ENCODE data around the gene PRRC2A. TPM values are rescaled to one million over a fixed set of nuclear protein-coding genes. Genes with fewer than 3 reads are reported as not detected.

The PRRC2A gene
- total and polyA plus RNA-seq, 3 experiments from 2014 or later: 9.3 to 263 (median 251) TPM

DNA sequence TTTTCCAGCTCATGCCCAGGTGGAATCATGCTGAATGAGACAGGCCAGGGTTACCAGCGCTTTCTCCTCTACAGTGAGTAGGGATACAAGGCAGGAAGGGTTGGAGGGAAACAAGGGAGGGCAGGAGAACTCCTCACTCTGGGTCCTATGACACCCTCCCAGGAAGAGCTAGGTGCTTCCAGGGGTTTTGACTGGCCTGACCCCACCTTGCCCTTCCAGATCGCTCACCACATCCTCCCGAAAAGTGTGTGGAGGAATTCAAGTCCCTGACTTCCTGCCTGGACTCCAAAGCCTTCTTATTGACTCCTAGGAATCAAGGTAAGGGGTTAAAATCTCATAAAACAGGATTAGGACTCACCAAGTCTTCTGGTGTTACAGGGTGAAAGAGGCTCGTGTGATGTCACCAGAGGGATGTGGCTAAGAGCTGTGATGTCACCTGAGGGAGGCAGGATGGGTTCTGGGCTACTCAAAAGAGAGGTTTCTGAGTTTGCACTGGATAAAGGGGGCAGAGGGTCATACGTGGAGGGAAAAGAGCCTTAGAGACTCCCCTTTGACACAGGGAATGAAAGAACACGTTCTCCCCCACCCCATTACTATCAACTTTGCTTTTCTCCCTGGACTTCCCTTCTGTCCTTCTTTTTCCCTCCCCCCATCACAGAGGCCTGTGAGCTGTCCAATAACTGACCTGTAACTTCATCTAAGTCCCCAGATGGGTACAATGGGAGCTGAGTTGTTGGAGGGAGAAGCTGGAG is 37.1 kb downstream of the PRRC2A start:
- Mint-ChIP-seq H3K4me3 (peak overlapping the region; percentile 65 to 97 (median 92)), H3K27me3 (no peaks in the 10 kb centered on the region), H3K27ac (peak overlapping the region; percentile 49 to 91 (median 83)), H3K36me3 (peaks cover 0 to 68% (median 3%) of the 10 kb centered on the region in 3 donors), H3K9me3 (no peaks in the 10 kb centered on the region), H3K4me1 (peaks cover 66 to 87% (median 67%) of the 10 kb centered on the region in 3 donors)
- ChIA-PET CTCF (interaction anchor here (0.8 to 1.4 kb wide), 2 partner anchors 59 to 178 kb away, joined by 3 read pairs; no protein-coding TSS in a partner anchor), POLR2A (interaction anchor here (0.6 kb wide), 1 partner anchor 161 kb away, joined by 3 read pairs; no protein-coding TSS in a partner anchor)
- H3K36me3 ChIP-seq (ENCODE audit: insufficient read depth, low read length): peaks cover 12% of the 10 kb centered on the region
- H3K9me3 ChIP-seq (ENCODE audit: low read length): no peaks in the 10 kb centered on the region
- peaks cover 44% of the 10 kb centered on the region for H3K4me1 ChIP-seq (ENCODE audit: insufficient read depth, low read length)
- peak overlapping the region; percentile 92 for H3K27ac ChIP-seq (ENCODE audit: low read depth, low read length)
- H3K27me3 ChIP-seq (ENCODE audit: insufficient read depth, low read length, poor library complexity, severe bottlenecking): no peaks in the 10 kb centered on the region
- no peak for DNase-seq
- H3K4me3 ChIP-seq (ENCODE audit: low read length): no peak overlapping the region

DNA sequence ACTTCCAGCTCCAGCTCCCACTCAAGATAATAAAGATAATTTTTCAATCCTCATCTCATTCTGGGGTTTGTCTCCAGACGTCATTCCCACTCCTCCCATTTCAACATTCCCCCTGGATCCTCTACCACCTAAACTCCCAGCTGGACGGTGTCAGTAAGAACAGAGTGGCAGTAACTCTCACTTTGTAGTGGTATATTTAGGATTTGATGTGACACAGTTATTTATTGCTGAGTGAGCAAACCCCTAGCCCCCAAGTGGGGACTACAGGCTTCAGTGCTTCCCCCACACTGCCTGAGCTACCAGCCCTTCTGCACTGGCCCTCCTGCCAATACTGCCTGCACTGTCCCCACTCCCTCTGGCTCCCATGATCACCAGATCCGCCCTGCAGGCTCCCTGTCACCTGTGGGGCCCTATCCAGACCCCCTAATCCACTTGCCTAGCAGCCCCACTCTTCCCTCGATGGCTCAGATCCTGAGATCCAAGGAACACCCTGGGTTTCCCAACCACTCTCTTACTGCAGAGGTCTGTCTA is 37.7 kb downstream of the PRRC2A start:
- POLR2A ChIA-PET: interaction anchor here (0.6 kb wide), 1 partner anchor 160 kb away, joined by 3 read pairs; no protein-coding TSS in a partner anchor

DNA sequence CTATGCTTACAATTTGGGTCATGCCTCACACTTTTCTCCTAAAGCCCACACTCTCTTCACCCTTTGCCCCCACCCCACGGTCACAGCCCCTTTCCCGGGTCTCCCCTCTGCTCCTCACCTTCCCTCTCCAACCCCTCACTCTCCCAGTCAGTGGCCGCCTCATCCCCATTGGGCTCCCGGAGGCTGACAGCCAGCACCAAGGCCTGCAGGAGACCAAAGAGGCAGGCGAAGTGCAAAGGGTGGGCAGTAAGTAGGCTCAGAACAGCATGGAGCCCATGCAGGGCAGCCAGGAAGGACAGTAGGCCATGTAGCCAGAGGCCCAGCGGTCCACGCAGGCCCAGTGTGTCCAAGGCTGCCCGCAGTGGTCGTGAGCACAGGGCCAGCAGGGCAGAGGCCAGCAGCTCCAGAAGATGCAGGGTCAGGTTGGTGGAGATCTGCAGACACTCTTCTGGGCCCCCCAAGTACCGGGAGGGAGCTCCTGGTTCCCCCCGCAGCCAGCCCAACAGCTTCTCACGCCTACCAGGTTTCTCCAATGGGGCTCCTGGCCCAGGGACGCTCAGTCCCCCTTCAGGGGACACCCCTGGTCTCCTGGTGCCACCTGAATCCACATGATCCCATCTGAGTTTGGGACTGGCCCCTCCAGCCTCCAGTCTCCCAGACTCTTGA is 38.6 kb downstream of the PRRC2A start:
- H3K4me1 ChIP-seq (ENCODE audit: insufficient read depth, low read length): peaks cover 52% of the 10 kb centered on the region
- Mint-ChIP-seq H3K36me3 (peaks cover 0 to 74% (median 1%) of the 10 kb centered on the region in 3 donors), H3K27ac (peak overlapping the region; percentile 86 to 95 (median 90)), H3K27me3 (no peaks in the 10 kb centered on the region), H3K4me1 (peaks cover 73 to 91% (median 73%) of the 10 kb centered on the region in 3 donors), H3K4me3 (peak overlapping the region; percentile 91 to 97 (median 92)), H3K9me3 (no peaks in the 10 kb centered on the region)
- ChIA-PET CTCF (interaction anchor here (1.1 kb wide), 1 partner anchor 61 kb away, joined by 3 read pairs; no protein-coding TSS in a partner anchor), POLR2A (interaction anchor here (0.7 kb wide), 1 partner anchor 82 kb away, joined by 4 read pairs; no protein-coding TSS in a partner anchor)
- no peaks in the 10 kb centered on the region for H3K27me3 ChIP-seq (ENCODE audit: insufficient read depth, low read length, poor library complexity, severe bottlenecking)
- peak overlapping the region; percentile 92 for H3K27ac ChIP-seq (ENCODE audit: low read depth, low read length)
- peak overlapping the region; percentile 98 for H3K4me3 ChIP-seq (ENCODE audit: low read length)
- no peak for DNase-seq
- no peaks in the 10 kb centered on the region for H3K9me3 ChIP-seq (ENCODE audit: low read length)
- peaks cover 12% of the 10 kb centered on the region for H3K36me3 ChIP-seq (ENCODE audit: insufficient read depth, low read length)

More for the DNA sequence above, 37.7 kb downstream of the PRRC2A start:
- Mint-ChIP-seq H3K4me1 (peaks cover 64 to 86% (median 64%) of the 10 kb centered on the region in 3 donors), H3K27me3 (no peaks in the 10 kb centered on the region), H3K36me3 (peaks cover 0 to 65% (median 1%) of the 10 kb centered on the region in 3 donors), H3K4me3 (peak overlapping the region; percentile 51 to 97 (median 92)), H3K27ac (peak overlapping the region; percentile 49 to 91 (median 83)), H3K9me3 (no peaks in the 10 kb centered on the region)
- H3K4me3 ChIP-seq (ENCODE audit: low read length): no peak overlapping the region
- no peak for DNase-seq
- peaks cover 12% of the 10 kb centered on the region for H3K36me3 ChIP-seq (ENCODE audit: insufficient read depth, low read length)
- peak overlapping the region; percentile 92 for H3K27ac ChIP-seq (ENCODE audit: low read depth, low read length)
- no peaks in the 10 kb centered on the region for H3K9me3 ChIP-seq (ENCODE audit: low read length)
- H3K27me3 ChIP-seq (ENCODE audit: insufficient read depth, low read length, poor library complexity, severe bottlenecking): no peaks in the 10 kb centered on the region
- H3K4me1 ChIP-seq (ENCODE audit: insufficient read depth, low read length): peaks cover 49% of the 10 kb centered on the region
- CTCF ChIA-PET: interaction anchor here (0.8 kb wide), 1 partner anchor 178 kb away, joined by 3 read pairs; no protein-coding TSS in a partner anchor

DNA sequence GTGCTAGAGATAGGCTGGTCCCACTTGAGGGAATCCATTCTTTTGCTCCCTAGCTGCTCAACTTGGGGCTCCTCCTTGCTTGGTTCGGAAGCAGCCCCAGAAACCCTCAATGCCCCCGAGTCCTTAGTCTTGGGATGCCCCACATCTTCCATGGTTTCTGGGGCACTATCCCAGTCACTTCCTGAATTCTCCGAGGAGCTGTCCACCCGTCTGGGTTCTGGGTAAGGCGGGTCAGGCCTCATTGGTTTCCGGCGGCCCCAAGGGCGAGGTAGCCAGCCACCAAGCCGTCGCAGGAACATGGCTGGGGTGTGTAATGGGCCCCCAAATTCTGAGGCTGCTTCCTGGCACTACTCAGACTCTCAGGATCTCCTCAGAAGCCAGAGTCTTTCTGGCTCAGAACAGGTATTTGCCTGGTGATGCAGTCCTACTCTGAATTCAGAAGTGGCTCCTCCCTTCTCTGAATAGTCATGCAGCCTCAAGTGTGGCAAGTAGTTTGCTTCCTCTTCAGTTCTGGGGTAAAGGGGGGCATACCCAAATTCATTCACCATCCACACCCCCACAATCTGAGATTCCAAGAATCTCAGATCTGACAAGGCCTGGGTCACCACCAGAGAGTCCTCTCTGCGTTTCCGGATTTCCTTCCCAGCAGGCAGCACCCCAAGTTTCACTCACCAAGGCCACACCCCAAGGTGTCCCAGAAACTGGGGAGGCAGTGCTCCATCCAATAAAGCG is 39.3 kb downstream of the PRRC2A start:
- Mint-ChIP-seq H3K9me3 (no peaks in the 10 kb centered on the region), H3K4me1 (peaks cover 78 to 95% (median 80%) of the 10 kb centered on the region in 3 donors), H3K27me3 (no peaks in the 10 kb centered on the region), H3K36me3 (peaks cover 0 to 81% (median 4%) of the 10 kb centered on the region in 3 donors), H3K4me3 (peak overlapping the region; percentile 91 to 97 (median 92)), H3K27ac (peak overlapping the region; percentile 86 to 98 (median 90))
- Histone ChIP-seq H3K9me3 (ENCODE audit: low read length) (no peaks in the 10 kb centered on the region), H3K36me3 (ENCODE audit: insufficient read depth, low read length) (peaks cover 12% of the 10 kb centered on the region), H3K4me1 (ENCODE audit: insufficient read depth, low read length) (peaks cover 56% of the 10 kb centered on the region), H3K27me3 (ENCODE audit: insufficient read depth, low read length, poor library complexity, severe bottlenecking) (no peaks in the 10 kb centered on the region), H3K27ac (ENCODE audit: low read depth, low read length) (peak overlapping the region; percentile 92), H3K4me3 (ENCODE audit: low read length) (peak overlapping the region; percentile 98)
- peak in 4 of 5 donors; percentile 17 to 43 (median 19) for DNase-seq
- POLR2A ChIA-PET: interaction anchor here (0.5 to 6.0 kb wide), 8 partner anchors 7 to 256 kb away, joined by 3 to 112 read pairs (median 4); partner anchors contain the start of genes APOM, BAG6, DDX39B and HSPA1B
- CTCF ChIA-PET: interaction anchor here (1.0 to 1.3 kb wide), 4 partner anchors 61 to 203 kb away, joined by 3 to 5 read pairs (median 4); partner anchors contain the start of gene NEU1

DNA sequence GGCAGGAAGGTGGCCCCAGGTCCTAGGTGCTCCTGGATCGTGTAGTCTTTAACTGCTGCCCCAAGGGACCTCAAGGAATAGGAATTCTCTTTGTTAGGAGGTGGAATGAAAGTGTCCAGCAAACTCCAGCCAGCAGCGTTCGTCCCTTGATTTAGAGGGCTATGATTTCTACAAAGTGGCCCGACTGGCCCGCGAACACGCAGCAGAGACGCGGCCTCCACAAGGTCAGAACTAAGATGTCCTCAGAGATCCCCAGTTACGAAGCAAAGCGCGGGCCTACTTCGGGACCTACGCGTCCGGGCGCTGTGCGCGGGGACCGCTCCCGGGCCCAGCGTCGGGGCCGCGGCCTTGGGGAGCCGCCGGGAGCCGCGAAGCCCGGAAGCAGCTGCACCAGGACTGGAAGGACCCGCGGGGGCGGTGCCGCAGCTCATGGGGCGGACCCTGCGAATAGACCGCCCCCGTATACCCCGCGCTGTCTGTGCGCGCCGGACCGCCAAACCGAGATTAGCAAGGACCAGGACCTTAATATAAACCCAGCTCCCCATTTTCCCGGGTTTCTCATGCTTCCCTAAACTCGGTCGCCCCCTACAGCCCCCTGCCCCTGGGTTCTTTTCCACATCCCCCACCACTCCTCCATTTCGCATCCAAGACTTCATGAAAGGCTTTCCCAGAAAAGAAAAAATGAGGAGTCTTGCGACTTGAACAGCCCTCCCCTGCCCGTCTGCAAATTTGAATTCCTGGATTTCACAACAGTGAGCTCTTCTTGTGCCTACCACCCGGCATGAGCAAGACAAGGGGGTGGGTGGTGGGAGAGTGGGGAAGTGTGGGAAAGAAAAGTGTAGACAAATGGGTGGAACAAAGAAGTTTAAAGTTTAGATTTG is 40.1 kb downstream of the PRRC2A start, which contains the start of gene C6orf47:
C6orf47 (minus strand) TSS at position 398 of the 881 bp plus-strand sequence. CDS start 831 bp downstream, outside the sequence.
- H3K27me3 Mint-ChIP-seq: no peaks in the 10 kb centered on the region
- H3K27me3 ChIP-seq (ENCODE audit: insufficient read depth, low read length, poor library complexity, severe bottlenecking): no peaks in the 10 kb centered on the region
- peaks cover 56% of the 10 kb centered on the region for H3K4me1 ChIP-seq (ENCODE audit: insufficient read depth, low read length)
- peak within 1 kb of the TSS; percentile 92 for H3K27ac ChIP-seq (ENCODE audit: low read depth, low read length)
- H3K36me3 ChIP-seq (ENCODE audit: insufficient read depth, low read length): peaks cover 12% of the 10 kb centered on the region
- peak within 1 kb of the TSS; percentile 86 to 98 (median 90) for H3K27ac Mint-ChIP-seq
- ChIA-PET CTCF (interaction anchor here (0.9 to 4.5 kb wide), 6 partner anchors 8 to 202 kb away, joined by 3 to 39 read pairs (median 4); partner anchors contain the start of genes BAG6 and NEU1), POLR2A (interaction anchor here (0.5 to 6.0 kb wide), 10 partner anchors 7 to 311 kb away, joined by 3 to 112 read pairs (median 3); partner anchors contain the start of genes APOM, BAG6, DDX39B and DXO)
- H3K9me3 ChIP-seq (ENCODE audit: low read length): no peaks in the 10 kb centered on the region
- H3K36me3 Mint-ChIP-seq: peaks cover 0 to 78% (median 4%) of the 10 kb centered on the region in 3 donors
- no peaks in the 10 kb centered on the region for H3K9me3 Mint-ChIP-seq
- peak within 1 kb of the TSS; percentile 91 to 97 (median 92) for H3K4me3 Mint-ChIP-seq
- peaks cover 76 to 88% (median 78%) of the 10 kb centered on the region in 3 donors for H3K4me1 Mint-ChIP-seq
- DNase-seq: peak; percentile 68 to 82 (median 74)
- H3K4me3 ChIP-seq (ENCODE audit: low read length): peak within 1 kb of the TSS; percentile 98

DNA sequence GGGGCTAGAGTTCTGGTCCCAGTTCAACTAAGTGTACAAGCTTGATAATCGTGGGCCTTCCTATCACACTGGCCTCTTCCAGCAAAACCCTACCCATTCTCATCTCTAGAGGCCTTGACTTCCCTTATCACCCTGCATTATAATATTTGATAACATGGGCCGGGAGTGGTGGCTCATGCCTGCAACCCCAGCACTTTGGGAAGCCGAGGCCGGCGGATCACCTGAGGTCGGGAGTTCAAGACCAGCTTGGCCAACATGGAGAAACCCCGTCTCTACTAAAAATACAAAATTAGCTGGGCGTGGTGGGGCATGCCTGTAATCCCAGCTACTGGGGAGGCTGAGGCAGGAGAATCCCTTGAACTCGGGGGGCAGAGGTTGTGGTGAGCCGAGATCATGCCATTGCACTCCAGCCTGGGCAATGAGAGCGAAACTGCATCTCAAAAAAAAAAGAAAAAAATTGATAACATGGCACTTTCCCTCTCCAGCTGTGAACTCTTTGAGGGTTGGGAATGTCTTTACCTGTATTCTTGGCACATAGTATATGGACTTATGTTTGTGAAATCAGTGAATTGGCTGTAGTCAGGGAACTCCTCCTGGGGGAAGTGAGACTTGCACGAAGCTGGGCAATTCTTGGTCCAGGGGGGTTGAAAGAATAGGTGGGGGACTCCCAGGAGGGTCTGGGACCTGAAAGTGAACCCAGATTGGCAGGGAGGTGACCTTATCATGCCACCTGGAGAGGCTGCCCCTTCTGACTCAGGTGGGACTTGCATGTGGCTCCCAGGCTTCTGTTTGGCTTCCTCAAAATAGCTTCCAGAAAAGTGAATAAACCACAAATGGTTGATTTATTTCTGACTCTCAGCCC is 41.0 kb downstream of the PRRC2A start:
- Mint-ChIP-seq H3K27me3 (no peaks in the 10 kb centered on the region), H3K4me3 (peak overlapping the region; percentile 91 to 97 (median 92)), H3K4me1 (peaks cover 77 to 88% (median 77%) of the 10 kb centered on the region in 3 donors), H3K36me3 (peaks cover 0 to 78% (median 5%) of the 10 kb centered on the region in 3 donors), H3K9me3 (no peaks in the 10 kb centered on the region), H3K27ac (peak overlapping the region; percentile 86 to 95 (median 90))
- H3K9me3 ChIP-seq (ENCODE audit: low read length): no peaks in the 10 kb centered on the region
- no peak overlapping the region for H3K4me3 ChIP-seq (ENCODE audit: low read length)
- peak overlapping the region; percentile 92 for H3K27ac ChIP-seq (ENCODE audit: low read depth, low read length)
- ChIA-PET POLR2A (interaction anchor here (0.6 to 6.0 kb wide), 7 partner anchors 8 to 311 kb away, joined by 3 to 112 read pairs (median 4); partner anchors contain the start of genes APOM, BAG6, DDX39B and DXO), CTCF (interaction anchor here (0.9 to 4.5 kb wide), 7 partner anchors 9 to 202 kb away, joined by 3 to 39 read pairs (median 4); partner anchors contain the start of genes BAG6 and NEU1)
- DNase-seq: no peak
- H3K36me3 ChIP-seq (ENCODE audit: insufficient read depth, low read length): peaks cover 12% of the 10 kb centered on the region
- H3K27me3 ChIP-seq (ENCODE audit: insufficient read depth, low read length, poor library complexity, severe bottlenecking): no peaks in the 10 kb centered on the region
- peaks cover 60% of the 10 kb centered on the region for H3K4me1 ChIP-seq (ENCODE audit: insufficient read depth, low read length)

Data from CD8-positive, alpha-beta memory T cell (primary cell).